Activated CD8-positive, alpha-beta memory T cell treated with anti-CD3 and anti-CD28 coated beads for 36 hours (primary cell): ENCODE data around the gene APBA3. TPM values are rescaled to one million over a fixed set of nuclear protein-coding genes. Genes with fewer than 3 reads are reported as not detected.

Experiments used
- CTCF ChIA-PET: fragments of 350-600 bp; sonication (Branson Sonifier 250); formaldehyde crosslinking; loops from one replicate; lab custom pipeline; 2021; ENCODE audit warnings: antibody characterized with exemption; lab: Charles Lee
- POLR2A ChIA-PET: fragments of 350-600 bp; sonication (Branson Sonifier 250); formaldehyde crosslinking; loops from one replicate; lab custom pipeline; 2021; ENCODE audit warnings: antibody characterized with exemption; lab: Charles Lee
- total RNA-seq, 2 experiments: library from RNA; stranded (reverse); gene quantifications; one replicate each; pipeline ENCODE4 v1.2.3, GENCODE V29; 2021

APBA3 gene
- total RNA-seq, result 10 to 100 TPM; 36.9 to 39.1 TPM

- CTCF ChIA-PET, result interaction anchor here (0.6 to 4.5 kb wide), 9 partner anchors 22 to 378 kb away, joined by 3 to 29 read pairs (median 4); partner anchors contain the start of genes DAPK3 and MATK
- POLR2A ChIA-PET, result interaction anchor here (0.6 to 2.7 kb wide), 6 partner anchors 14 to 653 kb away, joined by 3 to 10 read pairs (median 4); partner anchors contain the start of gene EEF2
Measured at GRCh38 chr19:3761382-3762129, at the start of gene APBA3. Gene APBA3, minus strand, starts transcription at chr19:3761692. Its CDS starts 1,428 bp downstream, at chr19:3760264.

DNA sequence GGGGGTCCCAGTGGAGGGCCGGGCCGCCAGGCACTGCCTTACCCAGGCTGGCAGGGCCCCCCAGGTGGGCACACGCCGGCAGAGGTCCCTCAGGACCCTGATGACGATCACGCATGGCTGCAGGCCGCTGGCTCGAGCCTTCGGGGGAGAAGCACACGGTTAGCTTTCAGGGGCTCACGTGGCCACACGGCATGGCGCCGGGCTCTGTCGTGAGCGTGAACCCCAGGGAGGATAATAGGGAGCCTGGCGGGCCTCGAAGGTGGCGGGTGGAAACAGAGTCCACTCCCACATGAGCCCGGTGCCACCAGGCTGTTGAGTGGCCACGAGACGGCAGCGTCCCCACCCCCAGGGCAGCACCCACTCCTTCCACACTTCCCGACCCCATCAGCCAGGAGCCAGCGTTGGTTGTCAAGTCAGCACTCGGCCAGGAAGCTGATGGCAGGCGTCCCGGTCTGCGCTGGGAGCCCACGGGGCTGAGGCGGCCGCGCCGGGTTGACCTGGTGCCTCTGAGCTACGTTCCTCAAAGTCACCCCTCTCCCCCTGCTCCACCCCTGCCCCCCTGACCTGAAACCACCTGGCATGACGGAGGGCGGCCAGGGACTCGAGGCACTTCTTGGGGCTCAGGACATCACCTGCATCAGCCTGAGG is 49.3 kb upstream of the APBA3 start:
- POLR2A ChIA-PET, result interaction anchor here (1.0 kb wide), 1 partner anchor 26 kb away, joined by 4 read pairs; no protein-coding TSS in a partner anchor
- CTCF ChIA-PET, result interaction anchor here (3.4 kb wide), 1 partner anchor 11 kb away, joined by 18 read pairs; no protein-coding TSS in a partner anchor

DNA sequence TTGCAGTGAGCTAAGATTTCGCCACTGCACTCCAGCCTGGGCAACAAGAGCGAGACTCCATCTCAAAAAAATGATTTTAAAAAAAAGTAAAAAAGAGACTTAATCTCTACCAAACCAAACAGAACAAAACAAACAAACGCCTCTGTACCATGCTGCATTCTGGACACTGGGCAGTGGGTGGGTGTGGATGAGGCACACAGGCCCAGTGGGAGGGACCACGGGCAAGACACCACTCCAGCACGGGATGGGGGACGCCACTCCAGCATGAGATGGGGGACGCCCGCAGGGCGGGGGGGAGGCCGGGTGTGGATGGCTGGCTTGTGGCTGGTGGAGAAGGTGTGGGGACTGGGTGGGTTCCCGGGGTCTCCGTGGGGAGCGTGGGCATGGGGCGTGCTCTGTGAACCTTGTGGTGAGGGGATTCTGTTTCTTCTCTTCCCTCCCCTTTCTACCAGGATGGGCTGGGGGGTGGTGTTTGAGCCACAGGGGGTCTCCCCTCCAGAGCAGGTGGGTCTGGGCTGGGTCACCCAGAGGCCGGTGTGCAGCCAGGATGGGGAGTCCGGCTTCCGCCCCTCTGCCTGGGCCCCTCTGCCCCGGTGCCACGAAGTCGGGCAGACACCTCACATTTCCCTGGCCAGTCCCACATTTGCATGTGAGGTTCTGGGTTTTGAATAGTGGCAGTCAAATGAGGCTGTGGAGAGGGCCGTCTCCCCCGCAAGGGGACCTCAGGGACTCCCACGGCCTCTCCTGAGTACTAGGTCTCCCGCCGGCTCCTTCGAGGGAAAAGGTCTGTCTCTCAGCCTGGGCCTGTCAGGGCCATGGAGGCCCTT is 48.6 kb upstream of the APBA3 start:
- ChIA-PET POLR2A (no interaction called here), CTCF (no interaction called here)

- ChIA-PET CTCF (no interaction called here), POLR2A (interaction anchor here (0.6 kb wide), 1 partner anchor 54 kb away, joined by 3 read pairs; no protein-coding TSS in a partner anchor)
Measured at GRCh38 chr19:3808420-3809143, 47.1 kb upstream of the APBA3 start.

DNA sequence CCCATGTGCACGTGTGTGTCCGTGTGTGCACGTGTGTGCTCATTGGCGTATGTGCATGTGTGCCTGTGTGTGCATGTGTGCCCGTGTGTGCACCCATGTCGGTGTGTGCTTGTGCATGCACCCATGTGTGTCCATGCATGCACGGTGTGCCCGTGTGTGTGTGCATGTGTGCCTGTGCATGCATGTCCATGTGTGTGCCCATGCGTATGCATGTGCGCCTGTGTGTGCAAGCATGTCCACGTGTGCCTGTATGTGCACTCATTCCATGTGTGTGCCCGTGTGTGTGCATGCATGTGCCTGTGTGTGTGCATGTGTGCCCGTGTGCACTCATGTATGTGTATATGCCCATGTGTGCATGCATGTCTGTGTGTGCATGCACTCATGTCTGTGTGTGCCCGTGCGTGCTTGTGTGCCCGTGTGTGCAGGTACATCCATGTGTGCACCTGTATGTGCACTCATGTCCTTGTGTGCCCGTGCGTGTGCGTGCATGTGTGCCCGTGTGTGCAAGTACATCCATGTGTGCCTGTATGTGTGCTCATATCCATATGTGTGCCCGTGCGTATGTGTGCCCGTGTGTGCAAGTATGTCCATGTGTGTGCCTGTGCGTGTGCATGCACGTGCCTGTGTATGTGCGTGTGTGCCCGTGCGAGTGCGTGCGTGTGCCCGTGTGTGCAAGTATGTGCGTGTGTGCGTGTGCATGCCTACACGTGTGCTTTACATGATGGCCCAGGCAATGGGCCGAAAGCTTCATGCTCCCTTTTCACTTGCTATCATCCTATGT is 46.3 kb upstream of the APBA3 start:
- CTCF ChIA-PET, result no interaction called here
- POLR2A ChIA-PET, result interaction anchor here (0.6 kb wide), 1 partner anchor 55 kb away, joined by 3 read pairs; no protein-coding TSS in a partner anchor

- POLR2A ChIA-PET, result no interaction called here
- CTCF ChIA-PET, result interaction anchor here (1.1 kb wide), 1 partner anchor 15 kb away, joined by 3 read pairs; no protein-coding TSS in a partner anchor
Measured at GRCh38 chr19:3807131-3807480, 45.6 kb upstream of the APBA3 start.

- CTCF ChIA-PET, result interaction anchor here (1.1 kb wide), 1 partner anchor 16 kb away, joined by 3 read pairs; no protein-coding TSS in a partner anchor
- POLR2A ChIA-PET, result no interaction called here
Measured at GRCh38 chr19:3805859-3806258, 44.4 kb upstream of the APBA3 start.

DNA sequence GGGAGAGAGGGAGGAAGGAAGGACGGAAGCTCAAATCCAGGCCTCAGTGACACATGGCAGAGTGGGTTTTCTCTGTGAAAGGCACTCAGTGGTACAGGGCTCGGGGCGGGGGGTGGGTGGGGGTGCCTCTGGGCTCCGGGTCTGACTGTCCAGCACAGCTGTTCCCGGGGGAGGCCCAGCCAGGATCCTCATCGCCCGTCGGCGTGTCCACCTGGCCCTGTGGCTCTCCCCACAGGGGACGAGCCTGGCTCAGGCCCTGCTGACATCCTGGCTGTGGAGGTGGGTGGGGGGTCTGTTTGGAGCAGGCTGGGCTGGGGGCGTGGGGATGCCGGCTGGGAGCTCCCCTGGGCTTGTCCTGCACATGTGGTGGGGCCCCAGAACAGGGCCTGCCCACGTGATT is 42.9 kb upstream of the APBA3 start:
- ChIA-PET CTCF (interaction anchor here (0.6 to 1.2 kb wide), 4 partner anchors 18 to 146 kb away, joined by 3 to 4 read pairs (median 3); no protein-coding TSS in a partner anchor), POLR2A (no interaction called here)

- CTCF ChIA-PET, result interaction anchor here (0.6 to 1.2 kb wide), 5 partner anchors 18 to 147 kb away, joined by 3 to 4 read pairs (median 3); no protein-coding TSS in a partner anchor
- POLR2A ChIA-PET, result no interaction called here
Measured at GRCh38 chr19:3803986-3804385, 42.5 kb upstream of the APBA3 start.

GRCh38 chr19:3803114-3803888 is 41.8 kb upstream of the APBA3 start:
- ChIA-PET CTCF (interaction anchor here (0.6 to 1.1 kb wide), 2 partner anchors 85 to 113 kb away, joined by 3 to 4 read pairs; no protein-coding TSS in a partner anchor), POLR2A (no interaction called here)

- CTCF ChIA-PET, result interaction anchor here (0.6 kb wide), 1 partner anchor 151 kb away, joined by 3 read pairs; no protein-coding TSS in a partner anchor
- POLR2A ChIA-PET, result no interaction called here
Measured at GRCh38 chr19:3801412-3802096, 40.1 kb upstream of the APBA3 start.

- ChIA-PET POLR2A (no interaction called here), CTCF (interaction anchor here (0.6 kb wide), 1 partner anchor 151 kb away, joined by 3 read pairs; no protein-coding TSS in a partner anchor)
Measured at GRCh38 chr19:3800996-3801395, 39.5 kb upstream of the APBA3 start.

GRCh38 chr19:3798137-3798536 is 36.6 kb upstream of the APBA3 start:
- ChIA-PET CTCF (interaction anchor here (1.0 to 2.8 kb wide), 4 partner anchors 11 to 24 kb away, joined by 3 to 12 read pairs (median 4); no protein-coding TSS in a partner anchor), POLR2A (interaction anchor here (1.3 kb wide), 1 partner anchor 14 kb away, joined by 4 read pairs; no protein-coding TSS in a partner anchor)

GRCh38 chr19:3796358-3796757 is 34.9 kb upstream of the APBA3 start:
- POLR2A ChIA-PET, result no interaction called here
- CTCF ChIA-PET, result interaction anchor here (2.8 kb wide), 1 partner anchor 26 kb away, joined by 12 read pairs; no protein-coding TSS in a partner anchor

DNA sequence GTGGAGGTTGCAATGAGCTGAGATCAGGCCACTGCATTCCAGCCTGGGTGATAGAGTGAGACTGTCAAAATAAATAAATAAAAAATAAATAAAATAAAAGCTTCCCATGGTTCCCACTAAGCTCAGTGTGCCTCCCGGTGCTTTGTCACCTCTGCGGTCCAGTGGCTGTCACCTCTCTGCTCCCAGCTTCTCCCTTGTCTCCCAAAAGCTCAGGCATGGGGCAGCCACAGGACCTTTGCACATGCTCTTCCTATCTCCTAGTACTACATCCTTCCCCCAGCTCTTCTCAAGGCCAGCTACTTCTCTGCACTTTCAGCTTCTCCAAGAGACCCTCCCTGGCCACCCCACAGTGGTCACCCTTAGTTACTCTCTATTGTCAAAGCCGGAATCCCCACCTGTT is 32.3 kb upstream of the APBA3 start:
- ChIA-PET POLR2A (no interaction called here), CTCF (interaction anchor here (2.2 kb wide), 1 partner anchor 28 kb away, joined by 9 read pairs; no protein-coding TSS in a partner anchor)

DNA sequence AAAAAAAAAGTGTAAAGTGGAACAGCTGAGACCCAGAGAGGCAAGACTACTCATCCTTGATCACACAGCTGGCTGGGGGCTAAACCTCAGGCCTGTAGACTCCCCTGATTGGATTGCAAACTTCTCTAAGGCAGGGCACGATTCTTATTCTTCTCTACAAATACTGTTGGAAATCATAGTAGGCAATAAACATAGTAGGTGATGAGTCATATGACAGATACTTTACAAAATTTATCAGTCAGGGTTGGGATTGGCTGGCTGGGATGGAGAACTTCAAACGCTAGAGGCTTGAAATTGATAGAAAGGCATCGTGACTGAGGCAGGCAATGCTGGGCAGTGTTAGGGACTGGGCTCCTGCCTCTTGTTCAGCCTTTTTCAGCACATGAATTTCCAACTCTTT is 30.6 kb upstream of the APBA3 start:
- CTCF ChIA-PET, result no interaction called here
- POLR2A ChIA-PET, result no interaction called here
